ENCODE measurements around the gene DHX32.

The DHX32 gene

GRCh38 chr10:125865120-125865519 lies 16.0 kb downstream of the DHX32 start:
- TF ChIP-seq POLR2A (IDR thresholded peaks at IDR 0.05; ENCODE audit: extremely low read depth, insufficient read length): no peak
- TF ChIP-seq CTCF (IDR thresholded peaks at IDR 0.05; ENCODE audit: low read depth, low read length): no peak
- no peak for DNase-seq (ENCODE audit: low read depth)
- no peak overlapping the region for H3K4me3 ChIP-seq (ENCODE audit: low read depth, low read length)

DNA sequence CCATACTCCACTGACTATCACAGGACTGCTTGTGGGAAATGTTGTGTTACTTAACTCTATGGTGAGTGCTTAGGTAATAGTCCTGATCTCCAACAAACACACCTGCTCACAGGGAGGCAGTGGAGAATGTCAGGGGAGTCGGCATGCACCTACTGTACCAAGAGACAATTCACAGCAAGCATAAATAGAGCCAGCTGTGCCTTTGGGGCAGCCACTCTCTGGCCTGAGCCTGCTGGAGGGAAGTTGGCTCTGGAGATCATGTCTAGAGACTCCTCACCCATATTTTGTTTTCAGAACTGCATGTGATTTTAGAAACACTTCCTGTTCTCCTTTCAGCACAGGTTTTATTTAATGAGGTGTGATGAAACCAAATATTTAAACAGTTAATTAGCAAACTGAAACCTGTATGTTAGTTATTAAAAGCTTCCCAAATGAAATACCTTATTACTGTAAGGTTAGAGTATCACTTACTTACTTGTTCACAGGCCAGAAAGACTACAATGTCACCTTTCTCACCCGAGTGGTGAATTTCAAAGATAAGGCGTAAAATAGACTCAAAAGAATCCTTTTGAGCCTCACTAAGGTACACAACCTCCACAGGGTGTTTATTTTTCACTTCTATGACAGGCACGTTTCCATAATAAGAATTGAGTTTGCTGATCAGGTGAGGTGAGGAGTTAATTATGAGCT lies 21.8 kb downstream of the DHX32 start:
- DNase-seq (ENCODE audit: low read depth): no peak
- TF ChIP-seq, protein P1, sequence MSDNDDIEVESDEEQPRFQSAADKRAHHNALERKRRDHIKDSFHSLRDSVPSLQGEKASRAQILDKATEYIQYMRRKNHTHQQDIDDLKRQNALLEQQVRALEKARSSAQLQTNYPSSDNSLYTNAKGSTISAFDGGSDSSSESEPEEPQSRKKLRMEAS (IDR thresholded peaks at IDR 0.05; ENCODE audit: low read depth, low read length): no peak
- TF ChIP-seq CTCF (IDR thresholded peaks at IDR 0.05; ENCODE audit: low read depth, low read length) (no peak), MYC (IDR thresholded peaks at IDR 0.05; ENCODE audit: low read depth, low read length) (no peak), POLR2A (IDR thresholded peaks at IDR 0.05; ENCODE audit: extremely low read depth, insufficient read length) (no peak)
- no peak overlapping the region for H3K4me3 ChIP-seq (ENCODE audit: low read depth, low read length)

GRCh38 chr10:125857185-125857760 lies 23.8 kb downstream of the DHX32 start:
- TF ChIP-seq, protein P1 (IDR thresholded peaks at IDR 0.05; ENCODE audit: low read depth, low read length): no peak
- TF ChIP-seq CTCF (IDR thresholded peaks at IDR 0.05; ENCODE audit: low read depth, low read length) (no peak), MYC (IDR thresholded peaks at IDR 0.05; ENCODE audit: low read depth, low read length) (no peak), POLR2A (IDR thresholded peaks at IDR 0.05; ENCODE audit: extremely low read depth, insufficient read length) (no peak)
- no peak overlapping the region for H3K4me3 ChIP-seq (ENCODE audit: low read depth, low read length)
- no peak for DNase-seq (ENCODE audit: low read depth)

DNA sequence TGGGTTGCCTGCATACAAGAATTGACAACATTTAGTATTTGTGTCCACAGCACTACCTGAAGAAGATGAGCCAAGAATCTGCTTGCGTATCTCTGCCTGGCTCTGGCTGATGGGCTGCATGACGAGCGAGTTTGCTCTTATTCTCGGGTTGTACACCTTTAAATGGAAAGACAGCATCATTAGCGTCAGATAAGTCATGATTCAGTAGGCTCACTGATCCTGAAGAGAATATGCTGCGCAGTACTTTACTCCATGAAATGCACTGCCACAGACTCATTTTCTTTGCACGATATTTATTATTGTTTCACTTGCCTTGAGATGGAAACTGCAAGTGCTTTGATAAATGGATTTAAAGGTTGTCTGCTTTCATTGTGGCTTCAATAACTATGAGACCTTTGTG lies 28.6 kb downstream of the DHX32 start:
- DNase-seq (ENCODE audit: low read depth): no peak
- no peak overlapping the region for H3K4me3 ChIP-seq (ENCODE audit: low read depth, low read length)
- no peak for TF ChIP-seq POLR2A (IDR thresholded peaks at IDR 0.05; ENCODE audit: extremely low read depth, insufficient read length)
- TF ChIP-seq CTCF (IDR thresholded peaks at IDR 0.05; ENCODE audit: low read depth, low read length): no peak
- TF ChIP-seq, protein P1 (IDR thresholded peaks at IDR 0.05; ENCODE audit: low read depth, low read length): no peak
- no peak for TF ChIP-seq MYC (IDR thresholded peaks at IDR 0.05; ENCODE audit: low read depth, low read length)

GRCh38 chr10:125850766-125851731 lies 30.0 kb downstream of the DHX32 start:
- no peak overlapping the region for H3K4me3 ChIP-seq (ENCODE audit: low read depth, low read length)
- DNase-seq (ENCODE audit: low read depth): no peak

More at GRCh38 chr10:125850766-125851731, 30.0 kb downstream of the DHX32 start:
- TF ChIP-seq, protein P1 (IDR thresholded peaks at IDR 0.05; ENCODE audit: low read depth, low read length): no peak
- TF ChIP-seq MYC (IDR thresholded peaks at IDR 0.05; ENCODE audit: low read depth, low read length): no peak
- TF ChIP-seq CTCF (IDR thresholded peaks at IDR 0.05; ENCODE audit: low read depth, low read length): no peak
- TF ChIP-seq POLR2A (IDR thresholded peaks at IDR 0.05; ENCODE audit: extremely low read depth, insufficient read length): no peak
